Prostate gland (tissue), 2 donors: ENCODE measurements around the gene C1QTNF1. TPM values are rescaled to one million over a fixed set of nuclear protein-coding genes. Genes with fewer than 3 reads are reported as not detected.
"Not testable (repeated sequence)": the region's sequence is repeated elsewhere in the genome, so short reads cannot be mapped to it uniquely, and the experiment has no call there.

Source experiments
- DNase-seq: peaks from one replicate; pipeline ENCODE4 v3.0.0-alpha.2; 2019; ENCODE audit warnings: low spot score
- H3K27ac ChIP-seq, 2 donors: fragments of 200-600 bp; sonication (generic); 2 replicates each; pipeline ENCODE4 v1.5.1; 2017 to 2019
- H3K27me3 ChIP-seq: fragments of 200-600 bp; sonication (generic); replicated peaks from 2 replicates; pipeline ENCODE4 v1.5.1; 2019; ENCODE audit not compliant: insufficient read depth
- H3K36me3 ChIP-seq, 2 donors: fragments of 200-600 bp; sonication (generic); 1 replicate in 1 of 2; 2 replicates in 1 of 2; pipeline versions ENCODE4 v1.5.1 to v1.8.1; 2017 to 2019
- H3K4me1 ChIP-seq: fragments of 200-600 bp; sonication (generic); replicated peaks from 2 replicates; pipeline ENCODE4 v1.5.1; 2019
- H3K4me3 ChIP-seq, 2 donors: fragments of 200-600 bp; sonication (generic); 2 replicates each; pipeline ENCODE4 v1.5.1; 2017 to 2019
- H3K9me3 ChIP-seq: fragments of 200-600 bp; sonication (generic); 2 replicates; pipeline ENCODE4 v1.5.1; 2017
- POLR2A ChIP-seq: fragments of 450-650 bp; IDR thresholded peaks from one replicate; pipeline ENCODE4 v1.6.1; 2016; ENCODE audit warnings: antibody characterized with exemption, mild to moderate bottlenecking
- POLR2AphosphoS5 ChIP-seq: sonication (generic); formaldehyde crosslinking; IDR thresholded peaks from one replicate; pipeline ENCODE4 v1.6.1; 2017; ENCODE audit warnings: antibody characterized with exemption
- WGBS: methylation state at CpG from one replicate; pipeline ENCODE4 v1.1.5; 2018; 5-methylcytosine and 5-hydroxymethylcytosine counted together
- intact Hi-C: fragments of 100-400 bp; cut with DNase I; formaldehyde crosslinking; loops from one replicate; pipeline ENCODE4 v1.14.2; 2022
- total RNA-seq, 2 donors: library from RNA; depleted of rRNA; stranded (reverse); fragments of >200 nt; gene quantifications; one replicate each; pipeline ENCODE4 v1.1.0, GENCODE V29; 2016
- TF ChIP-seq, protein P1 (sequence below), 4 experiments: fragments of 200-600 bp in 2 of 4; fragments of 450-650 bp in 2 of 4; sonication (generic) in 2 of 4; IDR thresholded peaks; 1 replicate in 3 of 4; 2 replicates in 1 of 4; pipeline ENCODE4 v1.5.1; 2016 to 2019; ENCODE audit warnings: antibody characterized with exemption in 4 of 4, mild to moderate bottlenecking in 2 of 4, moderate library complexity in 2 of 4

Gene C1QTNF1
- total RNA-seq, 2 donors from 2014 or later: 16.3 to 57.9 TPM

DNA sequence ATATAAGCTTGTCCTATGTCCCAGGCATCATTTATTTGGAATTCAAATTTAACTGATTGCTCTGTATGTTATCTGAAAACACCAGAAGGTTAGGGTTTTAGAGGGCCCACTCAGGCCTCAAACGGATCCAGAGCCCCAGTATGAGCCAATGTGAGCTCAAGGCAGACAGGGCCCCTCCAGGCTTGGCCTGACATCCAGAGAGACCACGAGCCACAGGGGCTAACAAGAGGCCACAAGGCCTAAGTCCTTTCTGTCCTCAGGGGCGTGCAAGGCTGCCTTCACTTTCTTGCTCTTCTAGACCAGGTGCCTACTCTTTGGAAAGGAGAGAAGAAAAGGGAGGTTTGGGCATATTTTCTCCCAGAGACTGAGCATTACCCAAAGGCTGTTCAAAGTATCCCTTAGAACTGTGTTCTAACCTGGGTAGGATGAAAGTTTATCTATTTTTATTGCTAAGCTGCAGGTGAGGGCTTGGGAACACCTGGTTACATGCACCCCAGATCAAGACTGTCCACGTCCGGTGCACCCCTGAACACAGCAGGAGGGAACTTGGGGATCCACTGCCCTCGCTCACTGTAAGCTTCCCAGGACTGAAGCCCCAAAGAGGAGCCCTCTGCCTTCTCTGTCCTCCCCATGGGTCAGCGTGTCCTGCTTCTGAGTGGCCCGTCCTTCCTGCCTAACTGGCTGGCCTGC lies 49.2 kb downstream of the C1QTNF1 start:
- TF ChIP-seq, protein P1, sequence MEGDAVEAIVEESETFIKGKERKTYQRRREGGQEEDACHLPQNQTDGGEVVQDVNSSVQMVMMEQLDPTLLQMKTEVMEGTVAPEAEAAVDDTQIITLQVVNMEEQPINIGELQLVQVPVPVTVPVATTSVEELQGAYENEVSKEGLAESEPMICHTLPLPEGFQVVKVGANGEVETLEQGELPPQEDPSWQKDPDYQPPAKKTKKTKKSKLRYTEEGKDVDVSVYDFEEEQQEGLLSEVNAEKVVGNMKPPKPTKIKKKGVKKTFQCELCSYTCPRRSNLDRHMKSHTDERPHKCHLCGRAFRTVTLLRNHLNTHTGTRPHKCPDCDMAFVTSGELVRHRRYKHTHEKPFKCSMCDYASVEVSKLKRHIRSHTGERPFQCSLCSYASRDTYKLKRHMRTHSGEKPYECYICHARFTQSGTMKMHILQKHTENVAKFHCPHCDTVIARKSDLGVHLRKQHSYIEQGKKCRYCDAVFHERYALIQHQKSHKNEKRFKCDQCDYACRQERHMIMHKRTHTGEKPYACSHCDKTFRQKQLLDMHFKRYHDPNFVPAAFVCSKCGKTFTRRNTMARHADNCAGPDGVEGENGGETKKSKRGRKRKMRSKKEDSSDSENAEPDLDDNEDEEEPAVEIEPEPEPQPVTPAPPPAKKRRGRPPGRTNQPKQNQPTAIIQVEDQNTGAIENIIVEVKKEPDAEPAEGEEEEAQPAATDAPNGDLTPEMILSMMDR (IDR thresholded peaks at IDR 0.05): no peak
- TF ChIP-seq POLR2A (no peak), POLR2AphosphoS5 (no peak)
- WGBS: 76% methylated on average over 8 of the region's 8 CpGs
- H3K4me1 ChIP-seq: peaks cover 9% of the 10 kb centered on the region
- no peaks in the 10 kb centered on the region for H3K27me3 ChIP-seq
- intact Hi-C loops: no loop called here
- no peak overlapping the region for H3K4me3 ChIP-seq
- peak overlapping the region; percentile 11 to 81 for H3K27ac ChIP-seq
- H3K9me3 ChIP-seq: no peaks in the 10 kb centered on the region
- H3K36me3 ChIP-seq: no peaks in the 10 kb centered on the region
- no peak for DNase-seq

DNA sequence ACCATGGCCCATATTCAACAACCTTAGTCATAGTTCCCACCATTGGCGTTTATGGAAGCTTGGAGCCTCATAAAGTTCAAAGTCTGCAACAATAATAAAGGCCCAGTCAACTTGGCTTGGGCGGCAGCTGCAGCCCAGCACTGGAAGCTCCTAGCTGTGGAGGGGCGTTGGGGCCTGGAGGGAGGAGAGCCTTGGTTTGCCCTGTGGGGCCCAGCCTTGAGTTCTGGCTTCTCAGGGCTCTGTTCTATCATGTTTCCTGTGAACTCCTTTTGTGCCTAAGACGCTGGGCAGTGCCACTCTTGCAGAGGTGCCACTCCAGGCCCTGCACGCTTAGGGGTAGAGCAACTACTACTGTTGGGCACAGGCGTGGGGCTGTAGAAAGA lies 49.7 kb downstream of the C1QTNF1 start:
- Histone ChIP-seq H3K9me3 (no peaks in the 10 kb centered on the region), H3K4me3 (no peak overlapping the region), H3K36me3 (no peaks in the 10 kb centered on the region), H3K4me1 (peaks cover 9% of the 10 kb centered on the region), H3K27me3 (no peaks in the 10 kb centered on the region), H3K27ac (peak overlapping the region; percentile 11 to 81)
- DNase-seq: peak; percentile 60
- TF ChIP-seq, protein P1 (IDR thresholded peaks at IDR 0.05): no peak
- TF ChIP-seq POLR2AphosphoS5 (peak; percentile 80), POLR2A (no peak)
- intact Hi-C loops: no loop called here
- WGBS: 68% methylated on average over 6 of the region's 6 CpGs

DNA sequence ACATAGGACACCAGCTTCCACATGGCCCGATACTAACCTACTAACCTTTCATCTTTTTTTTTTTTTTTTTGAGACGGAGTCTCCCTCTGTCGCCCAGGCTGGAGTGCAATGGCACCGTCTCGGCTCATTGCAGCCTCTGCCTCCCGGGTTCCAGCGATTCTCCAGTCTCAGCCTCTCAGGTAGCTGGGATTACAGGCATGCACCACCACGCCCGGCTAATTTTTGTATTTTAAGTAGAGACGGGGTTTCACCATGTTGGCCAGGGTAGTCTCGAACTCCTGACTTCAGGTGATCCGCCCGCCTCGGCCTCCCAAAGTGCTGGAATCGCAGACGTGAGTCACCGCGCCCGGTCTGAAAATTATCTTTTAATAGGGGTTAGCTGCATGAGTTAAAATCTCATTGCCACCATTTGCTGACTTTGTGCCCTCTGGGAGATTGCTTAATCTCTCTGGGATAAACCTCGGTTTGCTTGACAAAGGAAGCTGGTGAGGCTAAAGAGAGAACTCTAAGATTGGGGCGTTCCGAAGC lies 50.2 kb downstream of the C1QTNF1 start:
- WGBS: 71% methylated on average over 22 of the region's 22 CpGs
- H3K4me1 ChIP-seq, DNase-seq, H3K9me3 ChIP-seq, H3K27me3 ChIP-seq, H3K36me3 ChIP-seq, intact Hi-C loops: not testable (repeated sequence)
- Histone ChIP-seq H3K27ac (peak overlapping the region; percentile 69 to 81), H3K4me3 (peak overlapping the region; percentile 88 to 90)

DNA sequence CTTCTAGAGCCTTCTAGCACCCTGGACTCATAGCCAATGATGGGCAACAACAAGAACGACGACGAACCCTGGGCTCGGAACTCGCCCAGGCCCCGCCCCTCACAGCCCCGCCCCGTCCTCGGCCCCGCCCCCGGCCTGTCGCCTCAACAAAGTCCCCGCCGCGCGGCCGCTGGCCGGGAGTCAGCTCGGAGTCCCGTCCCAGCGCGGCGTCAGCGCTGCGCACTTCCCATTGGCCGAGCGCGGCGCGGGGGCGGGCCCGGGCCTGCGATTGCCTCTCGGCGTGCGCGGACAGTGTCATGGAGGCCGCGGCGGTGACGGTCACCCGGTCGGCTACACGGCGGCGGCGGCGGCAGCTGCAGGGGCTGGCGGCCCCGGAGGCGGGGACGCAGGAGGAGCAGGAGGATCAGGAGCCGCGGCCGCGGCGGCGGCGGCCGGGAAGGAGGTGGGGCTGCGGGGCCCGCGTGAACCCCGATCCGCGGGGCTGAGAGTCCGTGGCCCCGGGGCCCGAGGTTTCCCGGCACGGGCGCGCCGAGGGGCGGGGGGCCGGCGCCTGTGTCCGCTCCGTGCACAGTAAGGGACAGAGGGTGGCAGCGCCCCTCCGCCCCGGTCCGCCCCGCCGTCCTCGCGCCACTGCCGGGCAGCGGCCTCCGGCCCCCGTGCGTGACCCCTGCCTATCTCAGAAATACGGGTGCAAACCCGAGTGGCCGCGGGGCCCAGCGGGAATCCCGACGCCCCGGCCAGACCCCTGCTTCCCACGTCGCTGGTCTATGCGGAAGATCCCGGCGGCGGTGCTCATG lies 50.9 kb downstream of the C1QTNF1 start, which contains the start of gene ENGASE:
ENGASE (plus strand) TSS at position 176 of the 797 bp plus-strand sequence; CDS start at position 297, 121 bp downstream.
- no peaks in the 10 kb centered on the region for H3K36me3 ChIP-seq
- TF ChIP-seq, protein P1 (IDR thresholded peaks at IDR 0.05): peak in 1 of 4 experiments; percentile 18
- peak; percentile 59 for TF ChIP-seq POLR2AphosphoS5
- TF ChIP-seq POLR2A: peak; percentile 90
- WGBS: under 1% methylated on average over 75 of the region's 106 CpGs
- intact Hi-C loops: no loop called here
- H3K4me3 ChIP-seq: peak within 1 kb of the TSS; percentile 88 to 90
- H3K4me1 ChIP-seq: peaks cover 9% of the 10 kb centered on the region
- no peaks in the 10 kb centered on the region for H3K27me3 ChIP-seq
- H3K9me3 ChIP-seq: no peaks in the 10 kb centered on the region
- peak; percentile 93 for DNase-seq
- H3K27ac ChIP-seq: peak within 1 kb of the TSS; percentile 69 to 81

DNA sequence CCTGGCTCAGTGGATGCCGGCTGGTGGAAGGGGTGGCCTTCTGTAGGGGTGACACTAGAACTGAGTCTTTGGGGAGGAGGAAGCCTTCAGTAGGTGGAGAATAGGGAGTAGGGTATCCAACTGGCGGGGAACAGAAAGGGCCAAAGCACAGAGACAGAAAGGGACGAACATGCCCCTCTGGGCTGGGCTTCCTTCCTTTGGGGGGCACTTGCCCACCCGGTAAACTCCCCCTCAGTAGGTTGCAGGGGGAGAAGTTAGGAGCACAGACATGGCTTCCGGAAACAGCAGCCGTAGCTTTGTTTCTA lies 51.4 kb downstream of the C1QTNF1 start:
- intact Hi-C loops: no loop called here
- 14% methylated on average over 6 of the region's 6 CpGs for WGBS
- H3K4me1 ChIP-seq: peaks cover 9% of the 10 kb centered on the region
- no peak for DNase-seq
- no peaks in the 10 kb centered on the region for H3K9me3 ChIP-seq
- H3K36me3 ChIP-seq: peaks cover 0 to 5% of the 10 kb centered on the region in 2 donors
- TF ChIP-seq, protein P1 (IDR thresholded peaks at IDR 0.05): no peak
- peak overlapping the region; percentile 69 to 81 for H3K27ac ChIP-seq
- H3K4me3 ChIP-seq: peak overlapping the region; percentile 88 to 90
- H3K27me3 ChIP-seq: no peaks in the 10 kb centered on the region
